Measurements from ENCODE around the gene S100A2. TPM values are rescaled to one million over a fixed set of nuclear protein-coding genes. Genes with fewer than 3 reads are reported as not detected.

Gene S100A2
- total RNA-seq, 4 donors from 2014 or later, result 1.3 to 2.2 TPM; not detected in 2

DNA sequence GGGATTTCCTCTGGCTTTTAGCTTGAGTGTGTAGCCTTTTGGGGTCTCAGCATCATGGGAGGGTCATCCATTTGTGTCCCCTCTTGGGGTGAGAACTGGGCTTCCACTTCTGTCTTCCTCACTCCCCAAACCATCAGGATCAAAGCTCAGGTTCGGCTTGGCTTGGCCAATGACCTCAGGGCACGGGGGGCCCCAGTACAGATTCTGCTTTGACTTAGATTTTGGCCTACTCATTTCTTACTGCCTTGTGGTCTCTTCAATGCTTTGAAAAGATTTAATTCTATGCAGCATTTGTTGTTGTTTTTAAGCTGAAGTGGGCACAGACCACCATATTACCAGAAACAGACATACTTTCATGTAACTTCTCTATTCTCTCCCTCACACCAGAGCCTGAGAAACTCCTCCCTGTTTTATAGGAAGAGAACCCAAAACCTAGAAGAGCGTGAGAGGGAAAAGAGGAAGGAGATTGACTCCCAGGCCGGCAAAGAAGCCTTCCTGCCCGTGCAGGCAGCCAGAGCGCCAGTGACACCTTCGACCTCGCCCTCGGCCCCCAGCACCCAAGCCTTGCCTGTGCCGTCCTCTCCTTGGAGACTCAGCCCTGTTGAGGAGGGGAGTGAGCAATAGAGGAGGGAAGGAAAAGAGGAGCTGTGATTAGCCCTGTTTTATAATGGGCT is 14.7 kb downstream of the S100A2 start:
- TF ChIP-seq, protein P1, sequence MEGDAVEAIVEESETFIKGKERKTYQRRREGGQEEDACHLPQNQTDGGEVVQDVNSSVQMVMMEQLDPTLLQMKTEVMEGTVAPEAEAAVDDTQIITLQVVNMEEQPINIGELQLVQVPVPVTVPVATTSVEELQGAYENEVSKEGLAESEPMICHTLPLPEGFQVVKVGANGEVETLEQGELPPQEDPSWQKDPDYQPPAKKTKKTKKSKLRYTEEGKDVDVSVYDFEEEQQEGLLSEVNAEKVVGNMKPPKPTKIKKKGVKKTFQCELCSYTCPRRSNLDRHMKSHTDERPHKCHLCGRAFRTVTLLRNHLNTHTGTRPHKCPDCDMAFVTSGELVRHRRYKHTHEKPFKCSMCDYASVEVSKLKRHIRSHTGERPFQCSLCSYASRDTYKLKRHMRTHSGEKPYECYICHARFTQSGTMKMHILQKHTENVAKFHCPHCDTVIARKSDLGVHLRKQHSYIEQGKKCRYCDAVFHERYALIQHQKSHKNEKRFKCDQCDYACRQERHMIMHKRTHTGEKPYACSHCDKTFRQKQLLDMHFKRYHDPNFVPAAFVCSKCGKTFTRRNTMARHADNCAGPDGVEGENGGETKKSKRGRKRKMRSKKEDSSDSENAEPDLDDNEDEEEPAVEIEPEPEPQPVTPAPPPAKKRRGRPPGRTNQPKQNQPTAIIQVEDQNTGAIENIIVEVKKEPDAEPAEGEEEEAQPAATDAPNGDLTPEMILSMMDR (IDR thresholded peaks at IDR 0.05; ENCODE audit: low read depth), result no peak

DNA sequence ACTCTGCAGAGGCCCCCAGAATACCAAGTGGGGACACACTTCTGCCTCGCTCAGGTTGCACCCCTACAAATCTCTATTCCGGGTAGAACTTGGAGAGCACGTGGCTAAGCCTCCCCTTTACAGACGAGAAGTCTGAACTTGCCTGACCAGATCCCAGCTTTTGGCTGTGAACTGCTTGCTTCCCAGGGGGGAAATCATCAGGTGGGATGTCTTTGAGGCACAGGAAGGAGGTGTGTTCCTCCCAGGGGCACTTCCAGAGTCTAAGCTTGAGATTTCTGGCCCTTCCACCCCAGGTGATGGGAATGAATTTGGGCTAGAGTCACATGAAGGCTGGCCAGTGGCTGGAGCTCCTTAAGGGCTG is 15.3 kb downstream of the S100A2 start:
- TF ChIP-seq, protein P1 (IDR thresholded peaks at IDR 0.05; ENCODE audit: low read depth), result no peak

DNA sequence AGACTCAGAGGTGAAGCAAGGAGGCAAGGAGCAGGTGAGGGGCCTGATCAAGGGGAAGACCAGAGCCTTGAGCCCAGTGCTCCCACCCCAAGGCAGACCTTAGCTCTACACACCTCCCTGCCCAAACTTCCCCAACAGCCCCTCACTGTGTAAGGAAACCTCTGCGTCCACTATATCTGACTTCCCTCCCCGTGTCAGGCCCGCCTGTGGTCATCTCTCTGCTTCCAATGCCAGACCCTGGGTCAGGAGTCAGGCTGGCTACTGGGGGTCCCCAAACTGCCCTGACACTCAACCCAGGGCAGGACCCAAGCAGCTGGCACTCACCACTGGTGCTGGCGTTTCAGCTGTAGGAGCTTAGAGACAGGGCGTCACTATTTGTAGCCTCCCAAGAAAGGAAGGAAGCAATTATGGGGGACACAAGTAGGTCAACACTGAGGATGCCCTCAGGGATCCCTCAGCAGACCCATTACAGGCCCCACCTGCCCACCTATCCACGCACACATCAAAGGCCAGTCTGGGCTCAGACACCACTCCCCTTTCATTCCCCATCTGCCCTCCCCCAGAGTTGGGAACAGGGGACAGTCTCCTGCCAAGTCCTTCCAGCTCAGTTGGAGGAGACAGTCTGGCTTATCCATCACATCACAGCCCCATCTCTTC is 15.8 kb downstream of the S100A2 start:
- TF ChIP-seq, protein P1 (IDR thresholded peaks at IDR 0.05; ENCODE audit: low read depth), result no peak

DNA sequence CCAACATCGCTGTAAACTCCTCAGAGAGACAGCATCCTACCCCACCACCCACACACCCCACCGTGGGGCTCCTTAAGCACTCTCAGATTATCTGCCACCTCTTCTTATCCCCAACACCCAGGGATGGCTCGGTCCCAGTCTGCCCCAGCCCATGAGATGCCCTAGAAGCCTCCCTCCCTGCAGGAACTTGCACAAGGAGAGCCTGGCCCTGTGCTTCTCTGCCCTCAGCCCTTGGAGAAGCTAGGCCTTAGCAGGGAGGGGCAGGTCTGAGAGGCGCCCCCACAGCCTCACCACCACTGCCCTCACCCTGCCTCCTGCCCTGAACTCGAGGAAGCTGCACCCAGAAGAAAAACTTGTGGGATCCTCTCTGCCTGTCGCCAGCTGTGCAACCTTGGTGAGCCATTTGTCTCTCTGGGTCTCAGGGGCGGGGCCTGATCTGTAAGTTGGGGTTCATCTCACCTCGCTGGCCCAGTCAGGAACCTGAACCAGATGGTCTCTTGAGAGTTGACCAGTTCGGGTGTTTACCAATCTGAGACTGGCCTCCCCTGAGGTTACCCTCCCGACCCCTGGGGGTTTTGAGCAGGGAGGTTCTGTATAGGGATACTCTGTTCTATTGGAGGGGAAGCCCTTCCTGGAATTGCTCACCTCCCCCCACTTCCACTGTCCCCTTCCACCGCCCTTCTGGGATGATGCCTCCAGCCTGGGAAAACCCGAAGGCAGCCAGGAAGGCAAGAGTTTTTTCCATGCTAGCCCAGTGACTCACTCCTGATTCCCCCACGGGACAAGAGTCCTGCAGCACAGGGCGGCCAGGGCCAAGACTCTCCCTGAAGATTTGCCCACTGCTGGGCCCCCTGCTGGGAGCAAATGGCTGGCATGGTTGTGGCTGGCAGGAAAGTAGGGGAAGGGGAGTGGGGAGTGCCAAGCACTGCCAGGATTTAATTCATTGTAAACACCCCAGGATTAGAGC is 16.6 kb downstream of the S100A2 start, which contains the start of gene S100A3:
TSS of gene S100A3 (minus strand) at position 537 of the 967 bp plus-strand sequence. CDS start 773 bp downstream, outside the sequence.
- TF ChIP-seq, protein P1 (IDR thresholded peaks at IDR 0.05; ENCODE audit: low read depth), result no peak

DNA sequence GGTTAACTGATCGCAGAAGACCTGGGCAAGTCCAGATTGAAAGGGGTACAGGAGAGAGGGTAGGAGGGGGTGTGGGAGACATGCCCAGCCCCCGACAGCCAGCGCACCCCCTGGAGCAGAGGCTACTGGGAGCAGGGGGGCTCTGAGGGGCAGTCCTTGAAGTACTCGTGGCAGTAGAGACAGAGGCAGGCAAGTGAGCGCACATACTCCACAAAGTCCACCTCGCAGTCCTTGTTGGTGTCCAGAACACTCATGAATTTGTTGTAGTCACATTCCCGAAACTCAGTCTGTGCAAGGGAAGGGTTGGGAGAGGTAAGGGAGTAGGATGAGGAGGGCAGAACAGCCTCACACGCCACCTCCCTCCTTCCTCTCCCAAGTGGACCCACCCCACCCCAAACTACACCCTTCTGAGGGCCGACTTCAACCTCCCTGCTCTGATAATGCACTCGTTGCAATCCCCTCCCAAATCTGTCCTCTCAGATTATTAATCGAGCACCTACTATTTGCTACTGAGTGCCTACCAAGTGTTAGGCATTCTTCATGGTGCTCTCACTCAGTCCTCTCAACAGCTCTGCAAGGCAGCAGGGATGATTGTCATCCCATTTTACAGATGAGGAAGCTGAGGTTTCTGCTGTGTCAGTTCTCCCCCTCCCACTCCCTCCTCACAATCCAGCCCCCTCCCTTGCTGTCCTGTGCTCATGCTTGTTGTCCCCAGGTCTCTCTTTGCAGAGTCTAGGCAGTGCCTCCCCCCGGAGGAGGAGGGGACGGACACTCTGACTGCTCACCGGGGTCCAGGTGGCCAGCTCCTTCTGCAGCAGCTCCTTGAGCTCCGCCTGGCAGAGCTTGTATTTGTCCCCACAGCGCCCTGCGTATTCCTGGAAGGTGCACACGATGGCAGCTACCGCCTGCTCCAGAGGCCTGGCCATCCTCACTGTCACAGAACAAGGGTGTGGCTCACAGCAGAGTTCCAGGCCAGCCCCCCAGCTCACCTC is 17.8 kb downstream of the S100A2 start:
- TF ChIP-seq, protein P1 (IDR thresholded peaks at IDR 0.05; ENCODE audit: low read depth), result no peak

DNA sequence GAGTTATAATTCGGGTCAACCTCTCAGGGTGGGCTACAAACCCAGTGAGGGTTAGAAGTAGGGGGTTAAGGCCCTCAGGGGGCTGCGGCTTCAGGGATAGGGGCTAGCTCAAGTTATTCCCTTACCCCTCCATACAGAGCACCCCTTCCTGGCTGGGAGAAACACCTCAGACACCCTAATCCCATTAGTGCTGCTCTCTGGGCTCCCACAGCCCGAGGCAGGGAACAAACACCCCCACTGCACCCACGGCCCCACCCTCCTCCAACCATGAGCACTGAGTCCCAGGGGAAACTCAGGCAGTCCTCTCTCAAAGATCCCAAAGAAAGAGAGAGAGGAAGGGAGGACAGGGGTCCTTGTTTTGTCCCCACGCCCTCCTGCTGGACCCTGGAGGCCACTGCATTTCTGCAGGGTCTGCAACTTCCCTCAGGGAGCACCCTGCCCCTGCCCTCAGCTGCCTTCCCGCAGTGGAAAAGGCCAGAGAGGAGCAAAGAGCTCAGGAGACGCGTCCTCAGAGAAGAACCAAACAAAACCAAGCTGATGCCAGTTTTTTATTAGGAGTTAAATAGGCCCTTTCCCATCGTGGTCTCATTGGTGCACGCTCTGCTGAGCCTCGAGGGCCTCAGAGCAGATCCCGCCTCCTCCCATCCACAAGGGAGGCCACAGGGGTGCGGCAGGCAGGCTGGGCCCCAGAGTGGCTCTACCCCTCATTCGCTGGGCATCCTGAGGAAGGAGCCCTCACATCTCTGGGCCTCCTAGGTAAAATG is 18.7 kb downstream of the S100A2 start:
- TF ChIP-seq, protein P1 (IDR thresholded peaks at IDR 0.05; ENCODE audit: low read depth), result no peak
